HepG2 (cell line): ENCODE data around the gene RAB1B. TPM values are rescaled to one million over a fixed set of nuclear protein-coding genes. Genes with fewer than 3 reads are reported as not detected.
A peak's percentile ranks its signal among the peaks of the same experiment; 100 is the strongest.

Source experiments
- CREBL2 ChIP-seq: sonication (generic); formaldehyde crosslinking; IDR thresholded peaks from 2 replicates; pipeline ENCODE4 v1.8.1; 2023; ENCODE audit warnings: missing genetic modification reagents, mild to moderate bottlenecking, borderline replicate concordance
- E2F1 ChIP-seq: sonication (generic); formaldehyde crosslinking; IDR thresholded peaks from 2 replicates; pipeline ENCODE4 v1.5.0; 2020; ENCODE audit warnings: missing genetic modification reagents
- ELK4 ChIP-seq: sonication (generic); formaldehyde crosslinking; IDR thresholded peaks from 2 replicates; pipeline ENCODE4 v1.9.0; 2021; ENCODE audit warnings: missing genetic modification reagents, borderline replicate concordance
- KLF9 ChIP-seq: IDR thresholded peaks from 2 replicates; pipeline ENCODE4 v1.6.1; 2016; ENCODE audit warnings: low read depth
- MTA1 ChIP-seq: sonication (generic); formaldehyde crosslinking; IDR thresholded peaks from 2 replicates; pipeline ENCODE4 v1.4.0; 2020; ENCODE audit warnings: missing genetic modification reagents, mild to moderate bottlenecking, borderline replicate concordance
- PRMT3 ChIP-seq: sonication (generic); formaldehyde crosslinking; IDR thresholded peaks from 2 replicates; pipeline ENCODE4 v1.8.1; 2022; ENCODE audit warnings: low read depth, mild to moderate bottlenecking, moderate library complexity, missing genetic modification reagents, borderline replicate concordance
- SALL1 ChIP-seq: sonication (generic); formaldehyde crosslinking; IDR thresholded peaks from 2 replicates; pipeline ENCODE4 v1.8.0; 2022; ENCODE audit warnings: mild to moderate bottlenecking, missing genetic modification reagents
- SATB2 ChIP-seq: sonication (generic); formaldehyde crosslinking; IDR thresholded peaks from 2 replicates; pipeline ENCODE4 v1.5.0; 2020; ENCODE audit warnings: missing genetic modification reagents
- TEAD3 ChIP-seq: optimal IDR thresholded peaks from 2 replicates; pipeline ENCODE3; 2016; ENCODE audit warnings: borderline replicate concordance
- TFE3 ChIP-seq: IDR thresholded peaks from 2 replicates; pipeline ENCODE4 v1.6.1; 2016
- TRIM22 ChIP-seq: fragments of 450-650 bp; IDR thresholded peaks from 2 replicates; pipeline ENCODE4 v1.6.1; 2017
- YEATS4 ChIP-seq: sonication (generic); formaldehyde crosslinking; IDR thresholded peaks from 2 replicates; pipeline ENCODE4 v1.4.0; 2020; ENCODE audit warnings: missing genetic modification reagents, borderline replicate concordance
- ZNF253 ChIP-seq: sonication (generic); formaldehyde crosslinking; IDR thresholded peaks from 2 replicates; pipeline ENCODE4 v1.8.0; 2022; ENCODE audit warnings: mild to moderate bottlenecking, missing genetic modification reagents, borderline replicate concordance
- ZNF496 ChIP-seq: sonication (generic); formaldehyde crosslinking; IDR thresholded peaks from 2 replicates; pipeline ENCODE4 v1.8.1; 2023; ENCODE audit warnings: mild to moderate bottlenecking, moderate library complexity, missing genetic modification reagents; ENCODE audit not compliant: insufficient replicate concordance
- ZNF569 ChIP-seq: sonication (generic); formaldehyde crosslinking; IDR thresholded peaks from 2 replicates; pipeline ENCODE4 v1.5.0; 2020; ENCODE audit warnings: mild to moderate bottlenecking, missing genetic modification reagents, moderate library complexity, borderline replicate concordance
- ZNF607 ChIP-seq: sonication (generic); formaldehyde crosslinking; IDR thresholded peaks from 2 replicates; pipeline ENCODE4 v1.5.1; 2020; ENCODE audit warnings: missing genetic modification reagents, mild to moderate bottlenecking, borderline replicate concordance
- ZNF800 ChIP-seq: sonication (generic); formaldehyde crosslinking; IDR thresholded peaks from 2 replicates; pipeline ENCODE4 v1.4.0; 2020; ENCODE audit warnings: missing genetic modification reagents
- polyA plus RNA-seq, 8 experiments: library from polyadenylated mRNA; depleted of rRNA in 3 of 8; stranded (reverse) in 7 of 8; unstranded in 1 of 8; fragments of >200 nt; fragmentation: Illumina TruSeq in 4 of 8; extraction: Trizol in 4 of 8; gene quantifications; 2 replicates each; pipeline versions ENCODE4 v1.2.1 to v1.2.3, GENCODE V29; 2011 to 2016; ENCODE audit warnings: low read depth in 4 of 8, missing spikeins in 1 of 8, mixed read lengths in 1 of 8; ENCODE audit not compliant: insufficient read depth in 1 of 8
- total RNA-seq, 5 experiments: library from RNA; depleted of rRNA; stranded (reverse); fragments of >200 nt; fragmentation: Illumina TruSeq; extraction: Trizol; gene quantifications; 2 replicates each; pipeline ENCODE4 v1.2.3, GENCODE V29; 2016; ENCODE audit warnings: low read depth in 1 of 5
- TF ChIP-seq, protein P1 (sequence below): IDR thresholded peaks from 2 replicates; pipeline ENCODE4 v1.6.1; 2016

Gene RAB1B
- total and polyA plus RNA-seq, 2 of the 13 experiments (the other 11 are each of a cell fraction or from before 2014, with no cell fraction given), result 77.9 to 87.9 TPM

- TF ChIP-seq TEAD3 (CRISPR knock-in tag) (no peak), ZNF253 (no peak), ZNF496 (CRISPR knock-in tag) (no peak), PRMT3 (CRISPR knock-in tag) (no peak), TFE3 (CRISPR knock-in tag) (no peak), SATB2 (CRISPR knock-in tag) (no peak), KLF9 (CRISPR knock-in tag) (no peak), SALL1 (CRISPR knock-in tag) (peak; percentile 7; the same call in 1 of the 2 replicates), ZNF800 (CRISPR knock-in tag) (no peak), TRIM22 (no peak), MTA1 (CRISPR knock-in tag) (no peak), ELK4 (CRISPR knock-in tag) (no peak), CREBL2 (CRISPR knock-in tag) (no peak), ZNF607 (CRISPR knock-in tag) (no peak), E2F1 (no peak), YEATS4 (CRISPR knock-in tag) (no peak), ZNF569 (CRISPR knock-in tag) (no peak)
- TF ChIP-seq, protein P1, sequence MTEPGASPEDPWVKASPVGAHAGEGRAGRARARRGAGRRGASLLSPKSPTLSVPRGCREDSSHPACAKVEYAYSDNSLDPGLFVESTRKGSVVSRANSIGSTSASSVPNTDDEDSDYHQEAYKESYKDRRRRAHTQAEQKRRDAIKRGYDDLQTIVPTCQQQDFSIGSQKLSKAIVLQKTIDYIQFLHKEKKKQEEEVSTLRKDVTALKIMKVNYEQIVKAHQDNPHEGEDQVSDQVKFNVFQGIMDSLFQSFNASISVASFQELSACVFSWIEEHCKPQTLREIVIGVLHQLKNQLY (CRISPR knock-in tag), result no peak
Observed at GRCh38 chr11:66277471-66278362, 9.3 kb downstream of the RAB1B start, which contains the start of gene CNIH2 (continued).
